Heart left ventricle (tissue), 13 donors: ENCODE results near the gene CYB5R3.
"Not testable (repeated sequence)": the region's sequence is repeated elsewhere in the genome, so short reads cannot be mapped to it uniquely, and the experiment has no call there.

Experiments used
- CTCF ChIP-seq, 12 donors: fragments of 200-600 bp; sonication (generic) in 4 of 12; IDR thresholded peaks; one replicate each; pipeline versions ENCODE4 v1.5.0 to v1.8.0; 2018 to 2022; ENCODE audit warnings: antibody characterized with exemption in 12 of 12, mild to moderate bottlenecking in 5 of 12
- POLR2A ChIP-seq, 2 donors: fragments of 450-650 bp; IDR thresholded peaks; one replicate each; pipeline ENCODE4 v1.6.1; 2017; ENCODE audit warnings: antibody characterized with exemption in 2 of 2, mild to moderate bottlenecking in 2 of 2, moderate library complexity in 2 of 2
- donor health status: ischemic (EF 13 %, LVEDD 7.1; RV severe dilation, severe dysfunction).
- donor health status: DM: no; HTN: yes; CAD: no.
- donor health status: DM: no; HTN: no; CAD: no.
- donor health status: ischemic (EF 25% LVEDD 6.9; RV normal size, moderate dysfunction).
- donor health status: ischemic (EF 25% LVEDD 5.7; RV mildly dilated, moderate dysfunction).
- donor health status: ischemic (EF 35%, LVEDD 5.7; RV mildly dilated, moderate dysfunction).
- donor health status: nonischemic (EF 11% LVEDD 7.7; RV severe dilation, severe dysfunction).
- donor health status: DM: yes; HTN: yes; CAD: no.
- donor health status: PGD.
- donor health status: ischemic (EF 29% LVEDD 5.4; RV normal size, mild dysfunction).
- donor health status: nonischemic (EF 23%, LVEDD 6.1; RV moderate dilation, normal function).

- not testable (repeated sequence) for TF ChIP-seq CTCF, POLR2A (IDR thresholded peaks at IDR 0.05)
Measured at GRCh38 chr22:42570580-42570979, 78.6 kb downstream of the CYB5R3 start.
